GM12878 (cell line): ENCODE data around the gene SARDH. TPM values are rescaled to one million over a fixed set of nuclear protein-coding genes. Genes with fewer than 3 reads are reported as not detected.

Source experiments
- ATAC-seq: fragments of 200-7000 bp; cut with Tn5 transposase; 3 replicates; pipeline ENCODE4 v1.9.1; 2020; ENCODE audit warnings: mild to moderate bottlenecking, moderate library complexity
- BruUV-seq: library from RNA; stranded (reverse); fragments of 400-500 nt; replicated peaks from 2 replicates; lab custom pipeline; 2021; lab: Mats Ljungman, UMichigan
- CTCF ChIA-PET: fragments of 300-600 bp; sonication (Branson Sonifier 250); formaldehyde crosslinking; extraction: SDS; loops from one replicate; lab custom pipeline; 2021; ENCODE audit warnings: inconsistent platforms; lab: Yijun Ruan, JAX
- POLR2A ChIA-PET: fragments of 350-600 bp; formaldehyde crosslinking; extraction: SDS; loops from one replicate; lab custom pipeline; 2021; ENCODE audit warnings: inconsistent platforms; lab: Charles Lee
- RAD21 ChIA-PET: fragments of 300-600 bp; sonication (Branson Sonifier 250); formaldehyde crosslinking; loops from one replicate; lab custom pipeline; 2023; ENCODE audit warnings: antibody characterized with exemption; ENCODE audit not compliant: unreplicated experiment; lab: Charles Lee
- SMC1A ChIA-PET: fragments of 300-600 bp; sonication (Branson Sonifier 250); formaldehyde crosslinking; loops from one replicate; lab custom pipeline; 2023; ENCODE audit not compliant: unreplicated experiment, uncharacterized antibody; lab: Charles Lee
- DNase-seq: peaks from one replicate; pipeline ENCODE4 v3.0.0-alpha.2; 2011; ENCODE audit warnings: low read depth, low spot score
- FAIRE-seq: peaks from 3 replicates; lab custom pipeline; 2011; peaks lifted over from hg19 to GRCh38; lab: Jason Lieb, UNC
- H2AFZ ChIP-seq: 2 replicates; pipeline ENCODE4 v1.6.0; 2011; ENCODE audit warnings: low read depth, low read length, control low read depth; ENCODE audit not compliant: control insufficient read depth
- H3K27ac ChIP-seq: 2 replicates; pipeline ENCODE4 v1.5.1; 2011; ENCODE audit warnings: control low read depth; ENCODE audit not compliant: control insufficient read depth, insufficient read depth
- H3K27me3 ChIP-seq, 2 experiments: replicated peaks in 1 of 2; 2 replicates each; pipeline versions ENCODE4 v1.6.0 to v1.6.1; 2011; ENCODE audit warnings: low read length in 1 of 2; ENCODE audit not compliant: control insufficient read depth in 2 of 2, insufficient read depth in 2 of 2
- H3K36me3 ChIP-seq, 2 experiments: 2 replicates each; pipeline ENCODE4 v1.5.1; 2011; ENCODE audit warnings: low read length in 1 of 2; ENCODE audit not compliant: control insufficient read depth in 2 of 2, insufficient read depth in 2 of 2
- H3K4me1 ChIP-seq: 2 replicates; pipeline ENCODE4 v1.6.1; 2011; ENCODE audit warnings: mild to moderate bottlenecking, low read length, moderate library complexity, mixed read lengths; ENCODE audit not compliant: control insufficient read depth, insufficient read depth
- H3K4me2 ChIP-seq: 2 replicates; pipeline ENCODE4 v1.6.0; 2011; ENCODE audit warnings: control low read depth; ENCODE audit not compliant: control insufficient read depth, insufficient read depth
- H3K4me3 ChIP-seq: fragments of 200-600 bp; sonication (generic); 2 replicates; pipeline ENCODE4 v1.5.1; 2016
- H3K79me2 ChIP-seq: 2 replicates; pipeline ENCODE4 v1.6.0; 2011; ENCODE audit warnings: low read length; ENCODE audit not compliant: control insufficient read depth, insufficient read depth
- H3K9ac ChIP-seq: 2 replicates; pipeline ENCODE4 v1.8.0; 2011; ENCODE audit warnings: low read length, control low read depth, mixed read lengths; ENCODE audit not compliant: control insufficient read depth, insufficient read depth
- H3K9me3 ChIP-seq: replicated peaks from 3 replicates; pipeline ENCODE4 v1.5.1; 2011; ENCODE audit warnings: mild to moderate bottlenecking, low read length; ENCODE audit not compliant: control insufficient read depth, insufficient read depth
- H4K20me1 ChIP-seq: 2 replicates; pipeline ENCODE4 v1.6.0; 2011; ENCODE audit not compliant: control insufficient read depth, insufficient read depth
- HDAC6 ChIP-seq: fragments of 200-600 bp; sonication (generic); IDR thresholded peaks from one replicate; pipeline ENCODE4 v1.8.0; 2017; ENCODE audit warnings: antibody characterized with exemption; ENCODE audit not compliant: unreplicated experiment
- MTA3 ChIP-seq: IDR thresholded peaks from 2 replicates; pipeline ENCODE4 v1.6.1; 2012; ENCODE audit warnings: low read length, inconsistent platforms, borderline replicate concordance
- NFXL1 ChIP-seq: fragments of 450-650 bp; IDR thresholded peaks from 2 replicates; pipeline ENCODE4 v1.6.1; 2017; ENCODE audit warnings: antibody characterized with exemption, mild to moderate bottlenecking, borderline replicate concordance
- NR2C1 ChIP-seq: fragments of 450-650 bp; IDR thresholded peaks from 2 replicates; pipeline ENCODE4 v1.6.1; 2017; ENCODE audit warnings: antibody characterized with exemption, mild to moderate bottlenecking, moderate library complexity
- NR2F1 ChIP-seq: fragments of 450-650 bp; conservative IDR thresholded peaks from 2 replicates; pipeline ENCODE4 v1.6.1; 2017; ENCODE audit warnings: mild to moderate bottlenecking
- RAD21 ChIP-seq: IDR thresholded peaks from 2 replicates; pipeline ENCODE4 v1.6.1; 2011; ENCODE audit warnings: mild to moderate bottlenecking, low read depth, low read length, moderate library complexity; ENCODE audit not compliant: insufficient read depth
- RCOR1 ChIP-seq: conservative IDR thresholded peaks from 2 replicates; pipeline ENCODE4 v1.6.1; 2012; ENCODE audit warnings: low read depth, low read length, improper control_type of control experiment
- SMARCA5 ChIP-seq: fragments of 450-650 bp; IDR thresholded peaks from 2 replicates; pipeline ENCODE4 v1.6.1; 2017; ENCODE audit warnings: mild to moderate bottlenecking
- SP1 ChIP-seq: IDR thresholded peaks from one replicate; pipeline ENCODE4 v1.6.1; 2011; ENCODE audit warnings: low read depth, low read length
- TBL1XR1 ChIP-seq: IDR thresholded peaks from 2 replicates; pipeline ENCODE4 v1.6.1; 2012; ENCODE audit warnings: low read depth, low read length, improper control_type of control experiment
- TCF12 ChIP-seq: IDR thresholded peaks from 2 replicates; pipeline ENCODE4 v1.6.1; 2011; ENCODE audit warnings: low read depth, mild to moderate bottlenecking, low read length
- ZSCAN29 ChIP-seq: fragments of 450-650 bp; IDR thresholded peaks from 2 replicates; pipeline ENCODE4 v1.6.1; 2017; ENCODE audit warnings: mild to moderate bottlenecking, moderate library complexity
- WGBS: methylation state at CpG from one replicate; pipeline ENCODE4 v1.1.6; 2016; ENCODE audit warnings: low lambda C conversion rate; ENCODE audit not compliant: insufficient replicate concordance, insufficient coverage; ENCODE audit errors: missing lambda C conversion rate; 5-methylcytosine and 5-hydroxymethylcytosine counted together
- in situ Hi-C: fragments of 300-500 bp; cut with MboI; formaldehyde crosslinking; loops from 9 replicates; pipeline ENCODE4 v1.14.3; 2018; ENCODE audit warnings: mixed read lengths
- intact Hi-C: fragments of 100-400 bp; cut with micrococcal nuclease; formaldehyde crosslinking; loops from one replicate; pipeline ENCODE4 v1.14.2; 2022; ENCODE audit not compliant: unreplicated experiment
- polyA plus RNA-seq, 11 experiments: library from polyadenylated mRNA; depleted of rRNA in 4 of 11; unstranded in 6 of 11; stranded (reverse) in 5 of 11; fragments of >200 nt; fragmentation: Nextera tagmentation in 4 of 11; fragmentation: Illumina TruSeq in 1 of 11; extraction: Ambion mirVana in 4 of 11; extraction: Trizol in 1 of 11; gene quantifications; 1 replicate in 1 of 11; 2 replicates in 10 of 11; pipeline versions ENCODE4 v1.2.1 to v1.2.3, GENCODE V29; 2011 to 2016; ENCODE audit warnings: inconsistent platforms in 2 of 11, missing spikeins in 2 of 11, low read depth in 1 of 11
- total RNA-seq, 4 experiments: library from RNA; depleted of rRNA in 3 of 4; stranded (reverse); fragments of >200 nt in 3 of 4; fragmentation: Illumina TruSeq in 1 of 4; extraction: Trizol in 1 of 4; gene quantifications; 2 replicates each; pipeline versions ENCODE4 v1.2.1 to v1.2.3, GENCODE V29; 2013 to 2021

SARDH gene
- total and polyA plus RNA-seq, 10 of the 15 experiments (the other 5 are each of a cell fraction or from before 2014, with no cell fraction given): 0.03 to 0.15 (median 0.10) TPM; not detected in 6

- Histone ChIP-seq H4K20me1 (no peaks in the 10 kb centered on the region), H3K79me2 (no peaks in the 10 kb centered on the region), H3K9ac (no peak overlapping the region), H3K27ac (no peak overlapping the region), H3K36me3 (peaks cover 3 to 8% of the 10 kb centered on the region in 2 experiments), H3K4me2 (no peak overlapping the region), H2AFZ (no peak overlapping the region), H3K27me3 (no peaks in the 10 kb centered on the region), H3K4me3 (no peak overlapping the region), H3K4me1 (no peaks in the 10 kb centered on the region), H3K9me3 (no peaks in the 10 kb centered on the region)
- ChIA-PET SMC1A (no interaction called here), POLR2A (no interaction called here), CTCF (interaction anchor here (1.1 kb wide), 1 partner anchor 17 kb away, joined by 3 read pairs; no protein-coding TSS in a partner anchor), RAD21 (no interaction called here)
- intact Hi-C loops (no loop called here), in situ Hi-C loops (no loop called here)
- TF ChIP-seq SMARCA5 (no peak), NR2F1 (no peak), TCF12 (no peak), SP1 (no peak), MTA3 (no peak), NR2C1 (no peak), RAD21 (no peak), HDAC6 (no peak), TBL1XR1 (no peak), RCOR1 (no peak), ZSCAN29 (no peak), NFXL1 (no peak)
- DNase-seq: no peak
- no peak for ATAC-seq
- no TSS peak for BruUV-seq
- FAIRE-seq: no peak
- WGBS: 78% methylated on average over 3 of the region's 11 CpGs
Measured at GRCh38 chr9:133759946-133760345, 21.8 kb upstream of the SARDH start.
